Measurements from ENCODE around the gene GPLD1. TPM values are rescaled to one million over a fixed set of nuclear protein-coding genes. Genes with fewer than 3 reads are reported as not detected.
"Not testable (repeated sequence)": the region's sequence is repeated elsewhere in the genome, so short reads cannot be mapped to it uniquely, and the experiment has no call there.

The GPLD1 gene
- total RNA-seq, 6 donors from 2014 or later = 2.5 to 15.7 (median 7.3) TPM

DNA sequence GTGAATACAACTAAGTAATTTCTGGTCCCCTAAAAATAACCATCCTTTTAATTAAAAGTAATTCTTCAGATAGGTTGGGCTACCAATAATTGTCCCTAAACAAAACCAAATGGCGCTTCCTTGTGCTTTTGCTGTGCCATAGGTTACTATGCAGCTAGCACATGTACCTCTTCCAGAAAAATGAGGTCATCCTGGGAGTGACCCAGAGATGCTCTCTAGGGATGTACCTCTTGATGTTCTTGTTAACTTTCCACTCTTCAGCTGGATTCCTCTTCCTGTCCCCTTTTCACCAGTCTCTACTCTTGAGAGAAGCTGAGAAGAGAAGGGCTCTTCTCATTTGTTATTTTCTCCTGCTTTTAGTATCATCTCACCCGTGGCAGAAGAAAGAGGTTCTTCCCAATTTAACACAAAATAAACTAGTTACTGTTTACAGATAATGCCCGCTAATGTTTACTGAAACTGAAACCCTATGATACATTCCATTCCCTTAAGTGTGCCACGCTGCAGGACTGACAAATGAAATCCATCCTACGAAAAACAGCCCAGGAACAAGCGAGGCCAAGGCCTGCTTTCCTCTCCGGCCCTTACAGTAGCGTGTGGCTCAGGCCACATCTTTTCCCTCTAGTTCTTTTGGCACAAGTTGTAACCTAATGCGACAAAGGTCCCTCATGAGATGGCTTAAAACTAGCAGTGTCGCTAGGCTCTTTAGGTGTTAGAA is 62.5 kb downstream of the GPLD1 start:
- peaks cover 0 to 9% (median 0%) of the 10 kb centered on the region in 4 donors for H3K4me1 ChIP-seq
- peaks cover 4 to 53% (median 29%) of the 10 kb centered on the region in 4 donors for H3K36me3 ChIP-seq
- no peak overlapping the region for H3K27ac ChIP-seq
- ATAC-seq (ENCODE audit: low FRiP score in 2 of 2) = peak in 1 of 2 donors; percentile 28
- no peaks in the 10 kb centered on the region for H3K9me3 ChIP-seq
- H3K27me3 ChIP-seq = no peaks in the 10 kb centered on the region
- 89 to 91% methylated on average over 10 of the region's 10 CpGs for WGBS, 2 donors
- DNase-seq = no peak
- TF ChIP-seq POLR2A (IDR thresholded peaks at IDR 0.05) (no peak), POLR2AphosphoS5 (IDR thresholded peaks at IDR 0.05) (no peak), EP300 (IDR thresholded peaks at IDR 0.05) (no peak)
- TF ChIP-seq, protein P1, sequence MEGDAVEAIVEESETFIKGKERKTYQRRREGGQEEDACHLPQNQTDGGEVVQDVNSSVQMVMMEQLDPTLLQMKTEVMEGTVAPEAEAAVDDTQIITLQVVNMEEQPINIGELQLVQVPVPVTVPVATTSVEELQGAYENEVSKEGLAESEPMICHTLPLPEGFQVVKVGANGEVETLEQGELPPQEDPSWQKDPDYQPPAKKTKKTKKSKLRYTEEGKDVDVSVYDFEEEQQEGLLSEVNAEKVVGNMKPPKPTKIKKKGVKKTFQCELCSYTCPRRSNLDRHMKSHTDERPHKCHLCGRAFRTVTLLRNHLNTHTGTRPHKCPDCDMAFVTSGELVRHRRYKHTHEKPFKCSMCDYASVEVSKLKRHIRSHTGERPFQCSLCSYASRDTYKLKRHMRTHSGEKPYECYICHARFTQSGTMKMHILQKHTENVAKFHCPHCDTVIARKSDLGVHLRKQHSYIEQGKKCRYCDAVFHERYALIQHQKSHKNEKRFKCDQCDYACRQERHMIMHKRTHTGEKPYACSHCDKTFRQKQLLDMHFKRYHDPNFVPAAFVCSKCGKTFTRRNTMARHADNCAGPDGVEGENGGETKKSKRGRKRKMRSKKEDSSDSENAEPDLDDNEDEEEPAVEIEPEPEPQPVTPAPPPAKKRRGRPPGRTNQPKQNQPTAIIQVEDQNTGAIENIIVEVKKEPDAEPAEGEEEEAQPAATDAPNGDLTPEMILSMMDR (IDR thresholded peaks at IDR 0.05) = no peak
- H3K4me3 ChIP-seq = no peak overlapping the region

DNA sequence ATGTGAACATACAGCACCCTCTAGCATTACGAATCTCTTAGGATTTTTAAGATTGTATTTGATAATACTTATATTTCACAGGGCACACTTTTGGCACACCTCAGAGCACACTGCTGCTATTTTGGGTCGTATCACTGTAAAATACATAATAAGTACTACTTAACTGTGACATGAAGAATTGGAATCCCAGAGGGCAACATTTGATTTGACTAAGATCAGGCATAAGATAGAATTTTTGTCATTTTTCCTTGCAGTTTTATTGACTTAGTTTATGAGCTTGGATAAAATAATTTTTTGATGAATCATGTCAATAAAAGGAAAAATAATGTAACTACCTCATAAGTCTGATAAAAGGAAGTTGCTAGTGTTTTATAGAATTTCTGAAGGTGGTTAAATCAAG is 64.3 kb downstream of the GPLD1 start:
- H3K4me1 ChIP-seq = peaks cover 0 to 9% (median 0%) of the 10 kb centered on the region in 4 donors
- H3K36me3 ChIP-seq = peaks cover 4 to 69% (median 35%) of the 10 kb centered on the region in 4 donors
- no peaks in the 10 kb centered on the region for H3K27me3 ChIP-seq
- no peaks in the 10 kb centered on the region for H3K9me3 ChIP-seq
- WGBS, 2 donors = 88 to 91% methylated on average over 2 of the region's 2 CpGs
- no peak overlapping the region for H3K4me3 ChIP-seq
- ATAC-seq (ENCODE audit: low FRiP score in 2 of 2) = no peak
- no peak for DNase-seq
- no peak overlapping the region for H3K27ac ChIP-seq
- TF ChIP-seq EP300 (IDR thresholded peaks at IDR 0.05) (no peak), POLR2AphosphoS5 (IDR thresholded peaks at IDR 0.05) (no peak), POLR2A (IDR thresholded peaks at IDR 0.05) (no peak)
- TF ChIP-seq, protein P1 (IDR thresholded peaks at IDR 0.05) = no peak

DNA sequence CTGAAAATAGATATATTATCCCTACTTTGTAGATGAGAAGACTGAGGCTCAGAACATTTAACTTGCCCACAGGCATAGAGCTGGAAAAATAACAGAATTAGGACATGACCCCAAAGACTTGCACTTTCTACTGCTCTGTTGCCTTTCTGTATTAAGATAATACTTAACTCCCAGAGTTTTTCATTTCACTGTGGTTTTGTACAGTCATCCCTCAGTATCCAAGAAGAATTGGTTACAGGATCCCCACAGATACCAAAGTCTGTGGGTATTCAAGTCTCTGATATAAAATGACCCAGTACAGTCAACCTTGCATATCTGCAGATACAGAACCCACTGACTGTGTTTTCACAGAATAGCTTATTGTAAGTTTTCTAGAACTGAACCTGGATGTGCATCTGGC is 69.9 kb downstream of the GPLD1 start:
- Histone ChIP-seq H3K4me1 (no peaks in the 10 kb centered on the region), H3K36me3 (peaks cover 16 to 98% (median 61%) of the 10 kb centered on the region in 4 donors), H3K9me3 (no peaks in the 10 kb centered on the region), H3K27ac (no peak overlapping the region), H3K27me3 (no peaks in the 10 kb centered on the region), H3K4me3 (no peak overlapping the region)
- no peak for ATAC-seq (ENCODE audit: low FRiP score in 2 of 2)
- TF ChIP-seq, protein P1 (IDR thresholded peaks at IDR 0.05) = no peak
- TF ChIP-seq POLR2AphosphoS5 (IDR thresholded peaks at IDR 0.05) (no peak), EP300 (IDR thresholded peaks at IDR 0.05) (no peak), POLR2A (IDR thresholded peaks at IDR 0.05) (no peak)
- no peak for DNase-seq

DNA sequence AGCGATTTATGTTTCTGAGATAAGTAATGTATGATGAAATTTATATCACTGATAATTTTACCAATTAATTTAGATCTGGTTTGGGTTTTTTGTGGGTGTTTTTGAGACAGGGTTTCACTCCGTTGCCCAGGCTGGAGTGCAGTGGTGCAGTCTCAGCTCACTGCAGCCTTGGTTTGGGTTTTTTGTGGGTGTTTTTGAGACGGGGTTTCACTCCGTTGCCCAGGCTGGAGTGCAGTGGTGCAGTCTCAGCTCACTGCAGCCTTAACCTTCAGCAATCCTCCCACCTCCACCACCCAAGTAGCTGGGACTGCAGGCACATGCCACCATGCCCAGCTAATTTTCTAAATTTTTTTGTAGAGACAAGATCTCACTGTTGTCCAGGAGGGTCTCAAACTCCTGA is 73.6 kb downstream of the GPLD1 start:
- peaks cover 15 to 91% (median 69%) of the 10 kb centered on the region in 4 donors for H3K36me3 ChIP-seq

DNA sequence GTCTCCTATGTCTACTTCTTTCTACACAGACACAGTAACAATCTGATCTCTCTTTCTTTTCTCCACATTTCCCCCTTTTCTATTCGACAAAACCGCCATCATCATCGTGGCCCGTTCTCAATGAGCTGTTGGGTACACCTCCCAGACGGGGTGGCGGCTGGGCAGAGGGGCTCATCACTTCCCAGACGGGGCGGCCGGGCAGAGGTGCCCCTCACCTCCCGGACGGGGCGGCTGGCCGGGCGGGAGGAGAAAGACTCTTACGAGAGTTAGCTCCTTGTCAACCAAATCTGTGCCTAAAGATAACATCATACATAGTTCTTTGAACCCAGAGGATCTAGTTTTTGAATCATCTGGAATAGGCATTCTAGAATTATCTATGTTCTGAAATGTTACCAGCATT is 74.8 kb downstream of the GPLD1 start:
- not testable (repeated sequence) for H3K4me1 ChIP-seq; ATAC-seq (ENCODE audit: low FRiP score in 2 of 2); H3K27ac ChIP-seq; H3K4me3 ChIP-seq; H3K27me3 ChIP-seq; H3K9me3 ChIP-seq
- DNase-seq = peak in 1 of 2 donors; percentile 60
- H3K36me3 ChIP-seq = peaks cover 15 to 88% (median 64%) of the 10 kb centered on the region in 4 donors
- 97 to 98% methylated on average over 15 of the region's 15 CpGs for WGBS, 2 donors

More for the DNA sequence above, 73.6 kb downstream of the GPLD1 start:
- no peaks in the 10 kb centered on the region for H3K4me1 ChIP-seq
- H3K9me3 ChIP-seq = no peaks in the 10 kb centered on the region
- WGBS, 2 donors = 88 to 95% methylated on average over 4 of the region's 4 CpGs
- ATAC-seq (ENCODE audit: low FRiP score in 2 of 2) (no peak), DNase-seq (no peak)
- TF ChIP-seq, protein P1 (IDR thresholded peaks at IDR 0.05) = no peak
- TF ChIP-seq EP300 (IDR thresholded peaks at IDR 0.05) = no peak
- TF ChIP-seq POLR2A (IDR thresholded peaks at IDR 0.05) = no peak
- no peak for TF ChIP-seq POLR2AphosphoS5 (IDR thresholded peaks at IDR 0.05)
- H3K27me3 ChIP-seq = no peaks in the 10 kb centered on the region
- H3K4me3 ChIP-seq = no peak overlapping the region
- H3K27ac ChIP-seq = no peak overlapping the region
